Mammary epithelial cell (primary cell): Measurements from ENCODE around the gene KPTN.

Experiments used
- CTCF ChIP-seq, 2 donors: IDR thresholded peaks in 1 of 2; conservative IDR thresholded peaks in 1 of 2; 2 replicates each; pipeline ENCODE4 v1.5.1; 2011 to 2012; ENCODE audit warnings: inconsistent platforms in 2 of 2, low read length in 2 of 2, mild to moderate bottlenecking in 2 of 2, control low read depth in 1 of 2, low read depth in 1 of 2; ENCODE audit not compliant: insufficient read depth in 1 of 2; ENCODE audit errors: extremely low read depth in 1 of 2
- EZH2 ChIP-seq: IDR thresholded peaks from 2 replicates; pipeline ENCODE4 v1.6.1; 2012; ENCODE audit warnings: low read length, inconsistent platforms, borderline replicate concordance

GRCh38 chr19:47511128-47511517, 27.1 kb upstream of the KPTN start:
- no peak for TF ChIP-seq CTCF (conservative IDR thresholded peaks at IDR 0.05 in 1 of 2, IDR thresholded peaks at IDR 0.05 in 1 of 2; ENCODE audit: extremely low read depth in 1 of 2, insufficient read depth in 1 of 2, low read depth in 1 of 2, low read length in 2 of 2)
- TF ChIP-seq EZH2 = no peak
